Tongue (tissue), 2 donors: ENCODE data around the gene SYNM. TPM values are rescaled to one million over a fixed set of nuclear protein-coding genes. Genes with fewer than 3 reads are reported as not detected.
"Not testable (repeated sequence)": the region's sequence is repeated elsewhere in the genome, so short reads cannot be mapped to it uniquely, and the experiment has no call there.

ENCODE experiments used
- DNase-seq: peaks from one replicate; pipeline ENCODE4 v3.0.0-alpha.2; 2015
- total RNA-seq: library from RNA; depleted of rRNA; stranded (reverse); fragments of >200 nt; gene quantifications from one replicate; pipeline ENCODE4 v1.2.3, GENCODE V29; 2014

The SYNM gene
- 225 TPM for total RNA-seq

GRCh38 chr15:99104788-99105513 lies at the start of gene SYNM:
Gene SYNM, plus strand, starts transcription at chr15:99105080. Its CDS starts 120 bp downstream, at chr15:99105200.
- DNase-seq, result peak; percentile 89

GRCh38 chr15:99055555-99056134 lies 49.2 kb upstream of the SYNM start:
- DNase-seq, result no peak

- DNase-seq, result no peak
Measured at GRCh38 chr15:99057020-99057419, 47.9 kb upstream of the SYNM start.

- DNase-seq, result peak; percentile 41
Measured at GRCh38 chr15:99057697-99058420, 47.0 kb upstream of the SYNM start.

- DNase-seq, result no peak
Measured at GRCh38 chr15:99058421-99058870, 46.4 kb upstream of the SYNM start.

GRCh38 chr15:99059010-99059981 lies 45.6 kb upstream of the SYNM start:
- peak; percentile 93 for DNase-seq

GRCh38 chr15:99060186-99060585 lies 44.7 kb upstream of the SYNM start:
- DNase-seq, result not testable (repeated sequence)

GRCh38 chr15:99062226-99062625 lies 42.7 kb upstream of the SYNM start:
- DNase-seq, result no peak

GRCh38 chr15:99068186-99068585 lies 36.7 kb upstream of the SYNM start:
- DNase-seq, result no peak

- no peak for DNase-seq
Measured at GRCh38 chr15:99070208-99070607, 34.7 kb upstream of the SYNM start.

GRCh38 chr15:99071091-99071680 lies 33.7 kb upstream of the SYNM start:
- no peak for DNase-seq

GRCh38 chr15:99073008-99073717 lies 31.7 kb upstream of the SYNM start:
- DNase-seq, result no peak

- DNase-seq, result no peak
Measured at GRCh38 chr15:99074446-99074845, 30.4 kb upstream of the SYNM start.

GRCh38 chr15:99075059-99075652 lies 29.7 kb upstream of the SYNM start:
- not testable (repeated sequence) for DNase-seq

- DNase-seq, result no peak
Measured at GRCh38 chr15:99076109-99076508, 28.8 kb upstream of the SYNM start.

GRCh38 chr15:99076555-99077308 lies 28.1 kb upstream of the SYNM start:
- peak; percentile 88 for DNase-seq

GRCh38 chr15:99082798-99083197 lies 22.1 kb upstream of the SYNM start:
- DNase-seq, result no peak

- no peak for DNase-seq
Measured at GRCh38 chr15:99084965-99085364, 19.9 kb upstream of the SYNM start.

GRCh38 chr15:99085413-99086326 lies 19.2 kb upstream of the SYNM start:
- DNase-seq, result no peak
